ENCODE data around the gene GIT1.

GRCh38 chr17:29624586-29624985, 35.1 kb upstream of the GIT1 start:
- no peak for TF ChIP-seq EZH2 (IDR thresholded peaks at IDR 0.05; ENCODE audit: borderline replicate concordance)
- TF ChIP-seq EZH2phosphoT487 (IDR thresholded peaks at IDR 0.05; ENCODE audit: low read depth, severe bottlenecking, unreplicated experiment), result no peak

Data from hepatocyte (in vitro differentiated cells).